Endodermal cell (in vitro differentiated cells): ENCODE measurements around the gene BCL11B. TPM values are rescaled to one million over a fixed set of nuclear protein-coding genes. Genes with fewer than 3 reads are reported as not detected.

Source experiments
- DNase-seq: peaks from one replicate; pipeline ENCODE4 v3.0.0-alpha.2; 2017
- H3K27ac ChIP-seq: 2 replicates; pipeline ENCODE4 v1.5.1; 2013; ENCODE audit warnings: mild to moderate bottlenecking, low read depth, low read length, moderate library complexity
- H3K27me3 ChIP-seq: 2 replicates; pipeline ENCODE4 v1.6.1; 2013; ENCODE audit warnings: mild to moderate bottlenecking, low read length, moderate library complexity; ENCODE audit not compliant: insufficient read depth, control insufficient read depth, poor library complexity, severe bottlenecking
- H3K36me3 ChIP-seq: 2 replicates; pipeline ENCODE4 v1.7.0; 2013; ENCODE audit warnings: mild to moderate bottlenecking, low read length, moderate library complexity; ENCODE audit not compliant: control insufficient read depth, insufficient read depth
- H3K4me1 ChIP-seq: one replicate; pipeline ENCODE4 v1.7.0; 2013; ENCODE audit warnings: low read length; ENCODE audit not compliant: control insufficient read depth, insufficient read depth
- H3K4me3 ChIP-seq: 2 replicates; pipeline ENCODE4 v1.5.1; 2013; ENCODE audit warnings: mild to moderate bottlenecking, low read length, moderate library complexity
- H3K9ac ChIP-seq: 2 replicates; pipeline ENCODE4 v1.6.1; 2013; ENCODE audit warnings: mild to moderate bottlenecking, low read length, moderate library complexity; ENCODE audit not compliant: poor library complexity, severe bottlenecking; ENCODE audit errors: extremely low read depth
- H3K9me3 ChIP-seq: 2 replicates; pipeline ENCODE4 v1.6.1; 2013; ENCODE audit warnings: mild to moderate bottlenecking, low read length, moderate library complexity; ENCODE audit not compliant: control insufficient read depth
- H3K27ac Mint-ChIP-seq: 2 replicates; pipeline ENCODE4 v1.8.0; 2020; ENCODE audit warnings: mixed read lengths
- H3K27me3 Mint-ChIP-seq: 2 replicates; pipeline ENCODE4 v1.8.0; 2021; ENCODE audit warnings: mild to moderate bottlenecking, mixed read lengths; ENCODE audit not compliant: insufficient read depth
- H3K36me3 Mint-ChIP-seq: 2 replicates; pipeline ENCODE4 v1.8.0; 2020; ENCODE audit warnings: low read depth, mixed read lengths
- H3K4me1 Mint-ChIP-seq: 2 replicates; pipeline ENCODE4 v1.8.0; 2020; ENCODE audit warnings: mixed read lengths
- H3K4me3 Mint-ChIP-seq: 2 replicates; pipeline ENCODE4 v1.8.0; 2020; ENCODE audit warnings: mild to moderate bottlenecking, moderate library complexity, mixed read lengths
- H3K9me3 Mint-ChIP-seq: 2 replicates; pipeline ENCODE4 v1.8.0; 2020; ENCODE audit warnings: mild to moderate bottlenecking, mixed read lengths
- WGBS, 2 experiments: methylation state at CpG; one replicate each; pipeline versions ENCODE4 v1.1.5 to v1.1.7; 2013; ENCODE audit warnings: missing lambda C conversion rate in 2 of 2, mixed read lengths in 1 of 2; ENCODE audit not compliant: insufficient coverage in 1 of 2, insufficient read length in 1 of 2; 5-methylcytosine and 5-hydroxymethylcytosine counted together
- total RNA-seq, 2 donors: library from RNA; stranded (reverse); fragmentation: NEBNext Ultra II Directional in 1 of 2; extraction: Animal tissue kit (Norgen Biotek cat#: 25700) in 1 of 2; gene quantifications; 2 replicates in 1 of 2; 3 replicates in 1 of 2; pipeline ENCODE4 v1.2.1, GENCODE V29; 2021
- TF ChIP-seq, protein P1 (sequence below): fragments of 200-600 bp; sonication (generic); conservative IDR thresholded peaks from 2 replicates; pipeline ENCODE4 v1.5.0; 2021; ENCODE audit warnings: antibody characterized with exemption, mild to moderate bottlenecking

Gene BCL11B
- total RNA-seq, 2 donors from 2014 or later: 5.7 to 6.0 TPM

DNA sequence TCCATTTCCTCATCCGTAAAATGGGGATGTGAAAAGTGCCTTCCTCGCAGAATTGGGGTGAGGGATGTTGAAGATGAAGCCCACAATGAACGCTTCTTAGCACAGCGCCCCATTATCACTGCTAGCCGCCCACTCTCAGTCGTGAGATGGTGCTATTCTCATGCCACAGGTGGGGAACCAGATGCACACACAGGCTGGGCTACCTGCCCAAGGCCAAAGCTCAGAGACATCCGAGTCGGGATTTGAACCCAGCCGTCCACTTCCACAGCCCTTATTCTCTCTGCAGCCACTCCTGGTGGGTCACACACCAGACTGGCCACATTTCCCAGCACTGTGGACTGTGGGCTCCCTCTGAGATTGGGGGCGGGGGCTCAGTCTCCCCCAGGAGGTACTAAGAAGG is 55.8 kb downstream of the BCL11B start:
- Mint-ChIP-seq H3K4me1 (no peaks in the 10 kb centered on the region), H3K27me3 (no peaks in the 10 kb centered on the region), H3K36me3 (no peaks in the 10 kb centered on the region), H3K27ac (no peak overlapping the region), H3K9me3 (no peaks in the 10 kb centered on the region), H3K4me3 (no peak overlapping the region)
- Histone ChIP-seq H3K9me3 (no peaks in the 10 kb centered on the region), H3K4me3 (no peak overlapping the region), H3K9ac (no peak overlapping the region), H3K27ac (no peak overlapping the region), H3K4me1 (no peaks in the 10 kb centered on the region), H3K27me3 (no peaks in the 10 kb centered on the region), H3K36me3 (no peaks in the 10 kb centered on the region)
- 92 to 94% methylated on average over 10 of the region's 10 CpGs for WGBS, 2 experiments
- TF ChIP-seq, protein P1, sequence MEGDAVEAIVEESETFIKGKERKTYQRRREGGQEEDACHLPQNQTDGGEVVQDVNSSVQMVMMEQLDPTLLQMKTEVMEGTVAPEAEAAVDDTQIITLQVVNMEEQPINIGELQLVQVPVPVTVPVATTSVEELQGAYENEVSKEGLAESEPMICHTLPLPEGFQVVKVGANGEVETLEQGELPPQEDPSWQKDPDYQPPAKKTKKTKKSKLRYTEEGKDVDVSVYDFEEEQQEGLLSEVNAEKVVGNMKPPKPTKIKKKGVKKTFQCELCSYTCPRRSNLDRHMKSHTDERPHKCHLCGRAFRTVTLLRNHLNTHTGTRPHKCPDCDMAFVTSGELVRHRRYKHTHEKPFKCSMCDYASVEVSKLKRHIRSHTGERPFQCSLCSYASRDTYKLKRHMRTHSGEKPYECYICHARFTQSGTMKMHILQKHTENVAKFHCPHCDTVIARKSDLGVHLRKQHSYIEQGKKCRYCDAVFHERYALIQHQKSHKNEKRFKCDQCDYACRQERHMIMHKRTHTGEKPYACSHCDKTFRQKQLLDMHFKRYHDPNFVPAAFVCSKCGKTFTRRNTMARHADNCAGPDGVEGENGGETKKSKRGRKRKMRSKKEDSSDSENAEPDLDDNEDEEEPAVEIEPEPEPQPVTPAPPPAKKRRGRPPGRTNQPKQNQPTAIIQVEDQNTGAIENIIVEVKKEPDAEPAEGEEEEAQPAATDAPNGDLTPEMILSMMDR: no peak
- no peak for DNase-seq

- Histone ChIP-seq H3K36me3 (no peaks in the 10 kb centered on the region), H3K27ac (no peak overlapping the region), H3K9me3 (no peaks in the 10 kb centered on the region), H3K27me3 (no peaks in the 10 kb centered on the region), H3K4me3 (no peak overlapping the region), H3K9ac (no peak overlapping the region), H3K4me1 (no peaks in the 10 kb centered on the region)
- H3K27ac Mint-ChIP-seq: no peak overlapping the region
- H3K4me1 Mint-ChIP-seq: no peaks in the 10 kb centered on the region
- no peak for DNase-seq
- WGBS, 2 experiments: 89 to 91% methylated on average over 14 to 16 of the region's 16 CpGs
- no peaks in the 10 kb centered on the region for H3K9me3 Mint-ChIP-seq
- no peak overlapping the region for H3K4me3 Mint-ChIP-seq
- no peaks in the 10 kb centered on the region for H3K27me3 Mint-ChIP-seq
- TF ChIP-seq, protein P1: no peak
- H3K36me3 Mint-ChIP-seq: no peaks in the 10 kb centered on the region
Observed at GRCh38 chr14:99215277-99215676, 56.7 kb downstream of the BCL11B start.

GRCh38 chr14:99214701-99215100 is 57.3 kb downstream of the BCL11B start:
- Mint-ChIP-seq H3K4me3 (no peak overlapping the region), H3K4me1 (no peaks in the 10 kb centered on the region), H3K27ac (no peak overlapping the region), H3K36me3 (no peaks in the 10 kb centered on the region), H3K9me3 (no peaks in the 10 kb centered on the region), H3K27me3 (no peaks in the 10 kb centered on the region)
- Histone ChIP-seq H3K27me3 (no peaks in the 10 kb centered on the region), H3K36me3 (no peaks in the 10 kb centered on the region), H3K4me3 (no peak overlapping the region), H3K27ac (no peak overlapping the region), H3K9ac (no peak overlapping the region), H3K9me3 (no peaks in the 10 kb centered on the region), H3K4me1 (no peaks in the 10 kb centered on the region)
- no peak for DNase-seq
- TF ChIP-seq, protein P1: no peak
- 93% methylated on average over 3 to 7 of the region's 7 CpGs for WGBS, 2 experiments
